Measurements from ENCODE around the gene ARID1B.

ARID1B gene

DNA sequence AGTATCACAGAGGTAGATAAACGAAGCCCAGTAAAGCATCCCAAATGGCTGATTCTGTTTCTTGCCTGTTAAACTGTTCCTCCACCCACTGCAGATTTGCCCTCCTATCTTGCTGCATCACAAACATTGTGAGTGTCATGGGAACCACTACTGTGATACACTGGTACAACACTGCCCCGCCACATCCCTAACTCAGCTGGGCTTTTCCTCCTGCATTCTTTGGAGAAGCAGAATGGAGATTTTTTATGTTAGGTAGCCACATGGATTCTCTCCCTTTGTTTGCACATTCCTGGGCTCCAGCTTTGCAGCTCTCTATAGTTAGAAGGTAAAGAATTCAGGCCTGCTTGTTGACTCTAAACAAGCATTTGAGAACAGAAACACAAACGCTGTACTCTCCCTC lies 312.1 kb downstream of the ARID1B start:
- DNase-seq, result no peak

DNA sequence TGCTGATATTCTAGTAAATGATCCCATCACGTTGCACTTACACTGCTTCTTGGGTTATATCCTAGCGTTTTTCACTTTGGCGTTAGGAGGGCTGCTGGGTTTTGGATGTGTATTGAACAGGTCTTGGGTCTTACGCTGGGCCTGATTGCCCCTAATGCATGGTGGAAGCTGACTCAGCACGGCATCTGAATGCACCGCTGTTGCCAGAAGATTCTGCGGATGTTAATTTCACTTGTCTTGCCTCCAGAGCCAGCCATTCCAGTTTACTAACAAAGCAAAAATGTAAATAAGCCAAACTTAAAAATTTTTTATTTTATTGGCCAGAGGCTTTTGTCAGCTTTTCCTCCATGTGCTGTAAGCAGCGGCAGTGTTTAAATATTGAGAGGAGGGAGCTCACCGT lies 312.7 kb downstream of the ARID1B start:
- no peak for DNase-seq

DNA sequence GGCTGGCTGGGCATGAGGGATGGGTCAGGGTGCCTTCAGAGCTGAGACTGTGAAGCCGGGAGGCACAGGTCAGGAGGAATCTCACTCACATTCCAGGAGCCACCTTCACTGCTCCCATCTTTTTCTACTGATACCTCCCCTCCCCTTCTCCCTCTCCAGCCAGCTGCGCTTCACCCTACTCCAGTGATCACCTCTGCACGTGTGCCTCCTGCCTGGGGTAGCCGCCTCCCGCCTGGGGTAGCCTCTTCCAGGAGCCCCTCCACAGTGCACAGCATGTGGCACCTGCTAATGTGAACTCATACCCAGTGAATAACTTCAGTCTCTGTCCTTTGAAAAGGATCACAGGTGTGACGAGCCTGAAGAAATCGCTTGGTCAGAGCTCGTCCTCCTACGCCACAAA lies 313.6 kb downstream of the ARID1B start:
- no peak for DNase-seq

DNA sequence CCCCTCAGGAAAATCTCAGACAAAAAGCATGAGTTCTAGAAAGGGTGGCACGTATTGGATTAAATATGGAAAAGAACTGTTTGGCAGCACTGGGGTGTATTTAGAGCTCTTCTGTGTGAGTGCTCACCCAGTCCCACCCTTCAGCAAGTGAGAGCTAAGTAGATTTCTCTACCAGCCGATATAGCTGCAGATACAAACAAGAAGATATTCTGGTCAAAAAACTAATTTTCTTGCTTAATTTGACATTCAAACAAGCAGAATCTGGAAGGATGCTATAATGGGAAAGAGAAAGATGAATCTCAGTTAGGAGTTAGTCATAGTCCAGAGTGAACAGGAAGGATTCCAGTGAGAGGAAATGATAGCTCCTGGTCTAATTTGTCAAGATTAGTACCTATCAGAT lies 314.1 kb downstream of the ARID1B start:
- no peak for DNase-seq

DNA sequence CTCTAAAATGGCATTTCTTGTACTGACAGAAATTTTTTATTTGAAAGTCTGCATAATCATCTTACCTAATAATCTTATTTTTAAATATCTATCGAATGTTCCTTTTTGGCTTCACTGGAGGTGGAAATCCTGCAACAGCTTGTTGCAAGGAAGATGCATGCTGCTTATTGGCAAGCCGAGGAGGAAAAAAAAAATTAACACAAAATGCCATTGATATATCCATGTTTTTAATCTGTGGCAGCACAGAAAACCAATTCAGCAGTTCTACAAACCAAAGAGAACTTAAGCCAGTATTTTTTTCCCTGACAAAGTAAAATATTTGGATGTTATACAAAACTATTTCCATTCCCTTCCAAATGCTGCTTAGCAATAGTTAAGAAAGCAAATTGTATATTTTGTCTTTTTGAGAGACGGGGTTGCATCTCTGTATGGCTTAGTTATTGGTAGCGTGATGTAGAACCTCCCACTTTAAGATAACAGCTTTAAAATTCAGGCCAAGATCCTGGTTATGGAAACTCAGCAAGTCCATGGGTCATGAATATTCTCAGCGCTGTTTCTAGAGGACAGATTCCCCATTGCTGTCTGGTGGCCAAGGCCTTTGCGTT lies 314.8 kb downstream of the ARID1B start:
- no peak for DNase-seq

DNA sequence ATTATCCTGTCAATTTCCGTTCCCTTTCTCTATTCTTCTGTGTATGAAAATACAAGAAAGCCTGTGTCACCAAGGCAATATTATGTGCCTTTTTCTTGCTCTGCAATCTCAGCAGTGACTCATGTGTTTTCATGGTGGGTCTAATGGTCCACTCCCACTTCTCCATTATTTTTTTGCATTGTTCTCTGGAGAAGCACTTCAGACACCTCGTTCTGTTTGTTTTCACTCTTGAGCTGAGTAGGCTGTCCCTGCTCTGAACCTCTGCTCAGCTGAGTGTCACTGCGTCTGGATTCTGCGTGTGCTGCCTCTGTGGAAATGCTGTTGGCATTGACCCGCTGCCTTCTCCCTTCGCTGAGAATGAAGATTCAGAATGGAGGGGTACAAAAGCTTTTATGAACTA lies 315.6 kb downstream of the ARID1B start:
- no peak for DNase-seq

DNA sequence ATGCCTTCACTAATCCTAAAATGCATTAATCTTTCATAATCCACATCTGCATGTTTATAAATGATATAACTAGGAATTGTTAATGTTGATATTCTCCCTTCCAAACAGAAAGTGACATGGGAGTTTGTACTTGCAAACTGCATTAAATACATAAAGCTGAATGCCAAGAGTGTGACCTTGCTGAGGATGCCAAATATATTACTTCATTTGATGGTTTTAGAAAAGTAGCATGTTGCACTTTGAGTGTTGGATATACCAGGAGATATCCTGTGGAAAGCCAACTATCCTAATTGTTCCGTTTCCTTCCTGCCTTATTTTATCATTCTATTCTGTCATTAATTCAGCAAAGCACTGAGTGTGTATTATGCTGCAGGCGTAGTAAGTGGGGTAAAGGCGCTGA lies 316.4 kb downstream of the ARID1B start:
- DNase-seq, result no peak

DNA sequence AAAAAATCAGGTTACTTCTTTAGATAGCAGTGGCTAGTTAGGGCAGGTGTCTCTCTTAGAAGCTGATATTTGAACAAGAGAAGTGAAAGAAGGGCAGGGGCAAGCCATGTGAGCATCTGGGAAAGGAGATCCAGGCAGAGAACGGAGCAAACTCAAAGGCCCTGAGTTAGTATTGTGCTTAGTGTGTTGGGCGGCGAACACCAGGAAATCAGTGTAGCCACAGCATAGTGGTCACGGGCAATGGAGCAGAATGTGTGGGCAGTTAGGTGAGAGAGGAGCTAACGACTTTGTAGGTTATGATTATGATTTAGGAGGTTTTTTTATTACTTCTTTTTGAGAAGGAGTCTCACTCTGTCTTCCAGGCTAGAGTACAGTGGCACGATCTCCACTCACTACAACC lies 316.9 kb downstream of the ARID1B start:
- DNase-seq, result no peak

DNA sequence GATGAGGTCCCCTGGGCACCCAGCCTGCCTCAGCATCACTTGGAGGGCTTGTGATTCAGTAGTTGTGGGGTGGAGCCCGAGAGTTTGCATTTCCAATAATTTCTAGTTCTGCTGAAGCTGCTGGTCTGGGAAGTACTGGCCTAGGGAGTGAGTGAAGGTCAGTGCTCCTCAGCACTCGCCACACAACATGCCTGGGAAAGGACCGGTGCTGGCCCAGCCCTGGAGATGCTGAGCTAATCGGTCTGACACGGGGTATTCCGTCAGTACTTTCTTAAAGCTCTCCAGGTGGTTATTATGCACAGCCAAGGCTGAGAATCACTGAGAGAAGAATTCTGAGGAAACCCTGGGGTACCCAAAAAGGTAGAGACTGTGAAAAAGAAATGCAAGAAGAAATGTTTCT lies 317.9 kb downstream of the ARID1B start:
- no peak for DNase-seq

DNA sequence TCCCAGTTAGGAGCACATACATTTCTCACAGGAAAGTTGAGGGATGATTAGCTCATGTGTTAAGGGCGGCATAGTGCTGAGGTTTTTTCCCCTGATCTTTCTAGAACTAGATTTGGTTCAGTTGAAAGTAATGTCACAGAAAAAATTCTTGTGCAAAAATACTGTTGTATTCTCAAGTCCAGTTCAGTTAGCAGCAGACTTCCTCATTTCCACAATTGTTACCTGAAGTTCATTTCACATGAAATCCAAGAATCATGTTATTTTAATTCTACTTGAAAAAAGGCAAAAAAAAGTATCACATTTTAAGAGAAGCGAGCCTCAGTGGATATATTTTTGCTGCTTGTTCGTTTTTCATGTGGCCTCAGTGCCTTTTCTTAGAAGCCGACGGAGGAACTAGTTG lies 318.4 kb downstream of the ARID1B start:
- no peak for DNase-seq

DNA sequence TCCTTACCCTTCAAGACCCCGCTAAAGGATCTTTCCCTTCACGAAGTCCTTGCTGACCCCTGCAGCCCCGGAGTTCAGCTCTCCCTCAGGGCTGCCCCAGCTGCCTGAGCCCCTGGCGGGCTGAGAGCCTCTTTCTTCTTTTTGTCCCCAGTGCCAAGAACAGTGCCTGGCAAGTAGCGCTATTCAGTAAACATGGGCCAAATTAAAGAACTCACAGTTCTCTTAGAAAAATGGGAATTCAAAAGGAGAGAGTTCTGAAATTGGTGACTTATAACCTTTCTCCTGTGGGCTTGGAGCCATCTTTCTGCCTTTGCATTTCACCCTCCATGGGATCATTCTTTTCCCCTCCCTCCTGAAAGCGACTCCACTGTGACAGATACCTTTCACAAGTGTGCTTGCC lies 318.9 kb downstream of the ARID1B start:
- no peak for DNase-seq

DNA sequence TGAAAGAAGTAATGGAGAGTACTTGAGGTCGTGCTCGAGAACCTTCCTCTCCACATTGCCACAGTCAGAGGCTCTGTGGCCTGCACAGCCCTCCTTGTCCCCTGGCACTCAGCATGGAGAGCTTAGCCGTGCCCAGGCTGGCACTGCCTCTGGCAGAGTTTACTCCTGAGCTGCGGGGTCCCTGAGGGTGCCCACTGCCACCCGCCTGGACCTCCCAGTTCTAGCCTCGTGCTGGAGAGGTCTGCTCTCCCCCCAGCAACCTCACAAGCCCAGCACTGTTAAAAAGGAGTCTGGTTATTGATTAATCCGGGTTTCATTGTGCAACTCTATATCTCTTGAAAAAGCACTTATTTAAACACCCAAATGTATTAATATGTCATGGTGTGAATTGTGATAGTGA lies 319.3 kb downstream of the ARID1B start:
- no peak for DNase-seq

DNA sequence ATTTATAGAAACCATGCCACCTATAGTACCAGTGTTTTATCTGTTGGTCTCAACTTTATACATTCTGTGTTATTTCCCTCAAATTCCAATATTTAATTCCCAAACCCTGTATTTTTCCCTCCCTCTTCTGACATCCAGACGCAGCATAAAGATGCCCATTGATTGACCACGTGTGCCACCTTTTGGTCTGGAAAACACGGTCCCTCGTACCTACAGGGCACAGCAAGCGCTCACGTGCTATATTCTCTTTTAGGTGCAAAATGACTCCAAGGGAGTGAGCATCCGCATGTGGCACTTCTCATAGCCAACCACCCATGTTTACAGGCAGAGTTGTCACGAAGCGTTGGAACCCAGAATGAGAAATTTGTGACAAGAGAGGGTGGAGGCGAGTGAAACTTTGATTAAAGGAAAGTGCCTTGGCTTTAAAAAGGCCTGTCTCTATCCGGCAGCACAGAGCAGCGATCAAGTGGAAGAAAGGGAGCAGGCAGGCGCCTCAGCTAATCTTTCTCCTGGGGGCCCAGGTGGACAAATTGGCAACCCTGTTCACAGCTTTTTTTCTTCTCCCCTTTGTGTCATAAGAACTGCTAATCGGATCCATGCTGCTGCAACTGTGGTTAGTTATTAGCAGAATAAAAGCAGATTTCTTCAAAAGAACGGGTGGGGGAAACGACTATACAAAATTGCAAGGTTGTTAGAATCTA lies 320.2 kb downstream of the ARID1B start:
- DNase-seq, result no peak

DNA sequence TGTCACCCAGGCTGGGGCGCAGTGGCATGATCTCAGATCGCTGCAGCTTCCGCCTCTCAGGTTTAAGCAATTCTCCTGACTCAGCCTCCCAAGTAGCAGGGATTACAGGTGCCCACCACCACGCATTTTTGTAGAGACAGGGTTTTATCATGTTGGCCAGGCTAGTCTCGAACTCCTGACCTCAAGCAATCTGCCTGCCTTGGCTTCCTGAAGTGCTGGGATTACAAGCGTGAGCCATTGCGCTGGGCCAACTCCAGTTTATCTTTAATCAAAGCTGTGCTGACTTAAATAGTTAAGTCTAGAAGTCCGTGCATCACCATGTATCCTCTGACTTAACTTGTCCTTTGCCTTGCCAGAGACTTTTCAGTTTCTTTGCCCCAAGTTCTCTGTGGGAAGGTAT lies 321.8 kb downstream of the ARID1B start:
- DNase-seq, result no peak

DNA sequence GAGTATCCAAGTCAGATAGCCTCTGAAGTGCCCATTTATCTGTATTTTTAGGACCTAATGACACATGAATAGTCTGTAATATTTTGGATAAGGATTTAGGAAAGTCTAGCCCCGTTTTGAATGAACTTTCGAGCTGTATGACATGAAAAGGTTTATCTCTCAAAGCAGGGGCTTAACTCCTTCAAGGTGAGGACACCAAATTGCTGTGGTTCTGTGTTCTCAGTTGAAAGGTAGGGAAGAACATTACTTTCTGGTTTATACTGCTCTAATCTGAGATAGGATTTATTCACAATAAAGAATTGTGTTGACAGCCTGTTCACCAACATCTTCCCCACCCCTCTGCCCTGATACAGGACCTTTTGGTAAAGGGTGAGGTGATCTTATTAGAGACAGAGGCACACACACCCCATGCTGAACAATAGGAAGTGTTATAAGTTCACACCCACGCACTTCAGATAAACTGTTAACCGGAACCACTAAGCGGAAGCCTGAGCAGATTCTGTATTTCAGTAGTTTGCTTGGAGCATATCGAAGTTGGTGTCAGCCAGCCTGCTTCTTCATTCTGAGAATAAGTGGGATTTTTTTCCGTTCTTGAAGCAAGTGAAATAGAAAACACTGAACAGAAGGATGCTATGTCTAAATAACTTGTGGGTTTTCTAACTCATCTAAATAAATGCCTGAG lies 322.9 kb downstream of the ARID1B start:
- DNase-seq, result peak; percentile 58 to 63

DNA sequence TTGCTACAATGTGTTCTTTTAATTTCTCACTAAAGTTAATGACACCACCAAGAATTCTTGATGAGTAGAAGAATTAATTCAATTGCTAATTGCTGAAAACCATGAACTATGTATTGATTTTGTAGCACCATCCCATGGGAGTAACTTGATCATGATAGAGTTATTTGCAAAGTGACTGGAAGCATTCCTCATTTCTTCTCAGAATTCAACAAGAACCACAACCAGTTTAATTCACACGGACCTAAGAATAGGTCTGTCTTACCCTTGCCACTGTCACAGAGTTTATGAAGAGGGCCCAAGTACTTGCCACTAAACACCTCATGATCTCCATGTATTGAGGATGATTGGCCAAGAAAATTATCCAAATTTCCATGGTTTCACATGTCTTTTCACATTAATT lies 324.0 kb downstream of the ARID1B start:
- no peak for DNase-seq

DNA sequence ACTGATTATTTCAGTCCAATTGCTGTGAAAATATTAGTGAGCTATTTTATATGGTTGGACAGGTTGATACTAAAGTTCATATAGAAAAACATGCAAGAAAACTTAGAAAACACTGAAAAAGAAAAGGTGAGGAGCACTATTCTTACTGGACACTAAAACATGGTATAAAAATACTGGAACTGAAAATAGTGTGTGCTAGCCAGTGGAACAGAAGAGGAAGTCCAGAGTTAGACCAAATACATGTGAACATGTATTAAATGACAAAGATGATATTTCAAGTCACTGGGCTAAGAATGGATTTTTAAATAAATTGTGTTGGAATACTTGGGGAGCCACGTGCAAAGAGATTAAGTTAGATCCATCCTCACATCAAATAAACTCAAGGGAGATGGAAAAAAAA lies 327.6 kb downstream of the ARID1B start:
- DNase-seq, result no peak

DNA sequence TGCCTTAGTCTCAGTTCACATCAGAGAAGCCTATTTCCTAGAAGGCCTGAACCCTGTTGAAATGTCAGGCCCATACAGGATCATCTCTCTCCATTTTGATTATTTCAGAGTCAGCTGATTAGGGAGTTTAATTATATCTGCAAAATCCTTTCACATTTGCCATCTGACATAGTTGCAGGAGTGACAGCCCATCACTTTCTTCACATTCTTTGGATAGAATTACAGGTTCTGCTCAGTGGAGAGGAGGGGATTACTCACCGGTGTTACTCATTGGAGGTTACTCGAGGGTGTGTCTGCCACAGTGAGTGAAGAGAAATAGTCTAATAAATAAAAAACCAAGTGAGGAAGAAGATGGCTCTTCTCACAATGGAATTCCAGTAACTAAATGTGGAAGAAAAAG lies 329.3 kb downstream of the ARID1B start:
- peak in 1 of 2 donors; percentile 11 for DNase-seq

DNA sequence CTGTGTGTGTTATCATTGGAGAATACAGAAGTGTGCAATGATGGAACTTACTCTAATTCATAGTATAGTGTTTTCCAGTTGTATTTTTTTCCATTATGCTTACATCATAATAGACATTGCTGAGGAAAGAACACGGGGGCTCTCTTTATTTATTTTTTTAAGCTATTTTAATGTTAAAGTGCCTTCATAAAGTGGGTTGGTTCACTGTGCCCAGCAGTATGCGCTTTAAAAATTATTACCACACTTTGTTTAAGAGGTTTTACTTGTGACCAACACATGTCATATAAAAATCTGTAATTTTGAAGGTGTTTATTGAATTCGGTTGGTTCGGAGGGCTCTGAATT lies 330.4 kb downstream of the ARID1B start:
- DNase-seq, result no peak

DNA sequence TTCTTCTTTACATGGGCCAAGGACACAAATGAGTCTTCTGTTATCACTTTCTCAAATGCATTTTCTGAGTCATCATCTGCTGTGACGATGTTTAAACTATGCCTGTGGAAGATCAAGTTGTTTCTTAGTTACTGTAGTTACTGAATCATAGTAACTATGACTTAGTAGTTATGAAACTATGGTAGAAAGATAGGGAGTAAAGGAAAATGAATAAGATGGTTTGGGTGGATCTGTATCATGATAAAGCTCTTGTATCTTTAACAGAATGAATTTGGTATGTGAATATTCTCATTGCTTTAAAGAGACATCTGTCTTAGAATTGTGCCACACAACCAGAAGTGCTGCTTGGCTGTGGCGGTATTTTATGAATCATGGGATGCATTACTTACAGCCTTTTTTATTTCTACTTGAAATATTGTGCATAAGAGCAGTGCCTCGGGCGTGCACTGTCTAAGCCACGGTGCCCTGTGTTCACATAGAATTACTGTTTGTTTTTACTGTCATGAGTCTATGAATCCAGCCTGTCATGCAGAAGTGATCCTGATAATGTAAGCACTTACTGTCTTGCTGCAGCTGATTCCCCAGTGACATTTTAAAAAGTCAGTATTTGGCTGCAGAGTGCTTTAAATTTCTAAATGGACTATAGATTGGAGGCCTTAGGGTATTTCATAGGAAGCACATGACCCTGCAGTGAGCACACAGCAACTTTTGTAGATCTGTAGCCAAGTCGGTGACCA lies 330.9 kb downstream of the ARID1B start:
- no peak for DNase-seq

DNA sequence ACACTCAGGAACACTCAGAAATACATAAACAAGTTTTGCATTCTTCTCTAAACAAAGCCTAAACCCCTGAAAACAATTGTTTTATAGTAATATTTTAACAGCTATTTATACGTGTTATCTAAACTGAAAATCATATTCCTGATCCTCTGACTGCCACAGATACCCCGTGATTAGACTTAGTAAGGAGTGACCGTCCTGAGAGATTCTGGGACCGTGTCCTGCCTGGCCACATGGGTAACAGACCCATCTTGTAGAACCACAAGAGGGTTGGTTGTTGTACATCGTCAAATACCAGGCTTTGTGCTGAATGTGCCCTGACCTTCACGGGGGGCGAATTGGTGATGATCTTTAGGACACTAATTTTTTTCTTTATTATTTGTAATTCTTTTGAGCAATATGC lies 331.7 kb downstream of the ARID1B start:
- DNase-seq, result no peak

DNA sequence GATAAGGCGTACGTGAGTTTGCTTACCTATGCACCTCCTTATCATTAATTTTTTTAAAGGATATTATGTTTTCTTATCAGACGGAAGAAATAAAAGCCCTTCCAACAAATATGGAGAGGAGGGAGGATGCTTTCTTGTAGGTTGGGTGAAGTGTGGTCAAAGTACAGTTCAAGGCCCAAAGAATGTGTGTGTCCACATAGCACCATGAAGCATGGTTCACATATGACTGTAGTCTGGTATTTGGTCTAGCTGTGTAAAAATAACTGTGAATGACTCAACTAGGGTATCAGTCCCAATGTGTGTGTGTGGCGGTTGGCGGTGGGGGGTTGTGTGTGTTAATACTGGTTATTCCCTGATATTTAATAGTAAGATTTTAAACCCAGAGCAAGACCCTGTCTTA lies 333.4 kb downstream of the ARID1B start:
- no peak for DNase-seq

DNA sequence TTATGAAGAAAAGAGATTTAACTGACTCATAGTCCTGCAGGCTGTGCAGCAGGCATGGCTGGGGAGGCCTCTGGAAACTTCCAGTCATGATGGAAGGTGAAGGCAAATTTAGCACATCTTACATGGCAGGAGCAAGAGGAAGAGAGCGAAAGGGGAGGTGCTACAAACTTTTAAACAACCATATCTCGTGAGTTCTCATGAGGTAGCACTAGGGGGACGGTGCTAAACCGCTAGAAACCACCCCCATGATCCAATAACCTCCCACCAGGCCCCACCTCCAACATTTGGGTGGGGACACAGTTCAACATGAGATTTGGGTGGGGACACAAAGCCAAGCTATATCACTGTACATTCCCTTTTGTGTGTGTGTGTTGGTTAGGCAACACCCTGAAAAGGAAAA lies 336.2 kb downstream of the ARID1B start:
- DNase-seq, result no peak

DNA sequence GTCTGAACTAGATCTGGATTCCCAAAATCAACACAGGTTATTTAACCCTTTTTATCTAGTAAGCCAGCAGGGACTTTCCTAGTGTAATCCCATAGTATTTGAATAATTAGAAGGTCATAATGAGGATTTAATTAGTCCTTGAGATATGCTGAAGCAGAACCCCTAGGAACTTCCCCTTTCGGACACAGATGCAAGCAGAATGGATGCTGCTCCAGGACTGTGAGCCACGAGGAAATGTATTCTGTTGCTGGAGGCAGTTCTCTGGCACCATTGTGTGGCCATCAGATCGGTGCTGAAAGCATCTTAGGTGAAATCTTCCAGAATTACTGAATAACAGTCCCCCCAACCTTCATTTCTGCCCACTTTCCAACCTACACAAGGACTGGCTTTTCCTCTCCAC lies 339.2 kb downstream of the ARID1B start:
- no peak for DNase-seq

Measured in activated CD4-positive, alpha-beta T cell treated with anti-CD3 and anti-CD28 coated beads for 4 hours (primary cell).